ENCODE measurements around the gene IL1RAPL2. TPM values are rescaled to one million over a fixed set of nuclear protein-coding genes. Genes with fewer than 3 reads are reported as not detected.

The IL1RAPL2 gene
- total RNA-seq, 1 experiment from 2014 or later: not detected

GRCh38 chrX:104568304-104568915 lies 2.4 kb downstream of the IL1RAPL2 start:
- H3K36me3 ChIP-seq (ENCODE audit: control insufficient read depth, insufficient read depth, low read length): no peaks in the 10 kb centered on the region
- in situ Hi-C loops (cut with HindIII; ENCODE audit: low pct_unique_long_range_greater_than_20kb, low sequenced_read_pairs): no loop called here
- H3K27me3 ChIP-seq (ENCODE audit: control insufficient read depth, insufficient read depth, low read length): peaks cover 9% of the 10 kb centered on the region; the same call in 1 of the 2 replicates
- ChIA-PET CTCF (no interaction called here), POLR2A (no interaction called here)
- intact Hi-C loops (cut with micrococcal nuclease; ENCODE audit: unreplicated experiment): loop anchor here (5.0 to 10.0 kb wide), 2 partner anchors 354 to 626 kb away; no protein-coding TSS in a partner anchor
- DNase-seq (ENCODE audit: low read depth, low spot score) (no peak), ATAC-seq (no peak)
- H3K9me3 ChIP-seq (ENCODE audit: control insufficient read depth, insufficient read depth, low read depth, low read length): no peaks in the 10 kb centered on the region
- H3K4me1 ChIP-seq (ENCODE audit: control insufficient read depth, insufficient read depth, low read length): peaks cover 9% of the 10 kb centered on the region
- TF ChIP-seq POLR2AphosphoS5 (IDR thresholded peaks at IDR 0.05; ENCODE audit: low read depth, low read length) (no peak), TCF7L2 (IDR thresholded peaks at IDR 0.05; ENCODE audit: low read depth, low read length) (no peak), SIN3A (IDR thresholded peaks at IDR 0.05; ENCODE audit: borderline replicate concordance, insufficient read depth, low read depth, low read length) (no peak)
- TF ChIP-seq, protein P1, sequence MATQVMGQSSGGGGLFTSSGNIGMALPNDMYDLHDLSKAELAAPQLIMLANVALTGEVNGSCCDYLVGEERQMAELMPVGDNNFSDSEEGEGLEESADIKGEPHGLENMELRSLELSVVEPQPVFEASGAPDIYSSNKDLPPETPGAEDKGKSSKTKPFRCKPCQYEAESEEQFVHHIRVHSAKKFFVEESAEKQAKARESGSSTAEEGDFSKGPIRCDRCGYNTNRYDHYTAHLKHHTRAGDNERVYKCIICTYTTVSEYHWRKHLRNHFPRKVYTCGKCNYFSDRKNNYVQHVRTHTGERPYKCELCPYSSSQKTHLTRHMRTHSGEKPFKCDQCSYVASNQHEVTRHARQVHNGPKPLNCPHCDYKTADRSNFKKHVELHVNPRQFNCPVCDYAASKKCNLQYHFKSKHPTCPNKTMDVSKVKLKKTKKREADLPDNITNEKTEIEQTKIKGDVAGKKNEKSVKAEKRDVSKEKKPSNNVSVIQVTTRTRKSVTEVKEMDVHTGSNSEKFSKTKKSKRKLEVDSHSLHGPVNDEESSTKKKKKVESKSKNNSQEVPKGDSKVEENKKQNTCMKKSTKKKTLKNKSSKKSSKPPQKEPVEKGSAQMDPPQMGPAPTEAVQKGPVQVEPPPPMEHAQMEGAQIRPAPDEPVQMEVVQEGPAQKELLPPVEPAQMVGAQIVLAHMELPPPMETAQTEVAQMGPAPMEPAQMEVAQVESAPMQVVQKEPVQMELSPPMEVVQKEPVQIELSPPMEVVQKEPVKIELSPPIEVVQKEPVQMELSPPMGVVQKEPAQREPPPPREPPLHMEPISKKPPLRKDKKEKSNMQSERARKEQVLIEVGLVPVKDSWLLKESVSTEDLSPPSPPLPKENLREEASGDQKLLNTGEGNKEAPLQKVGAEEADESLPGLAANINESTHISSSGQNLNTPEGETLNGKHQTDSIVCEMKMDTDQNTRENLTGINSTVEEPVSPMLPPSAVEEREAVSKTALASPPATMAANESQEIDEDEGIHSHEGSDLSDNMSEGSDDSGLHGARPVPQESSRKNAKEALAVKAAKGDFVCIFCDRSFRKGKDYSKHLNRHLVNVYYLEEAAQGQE (IDR thresholded peaks at IDR 0.05; ENCODE audit: insufficient read depth in 1 of 2, low read depth in 2 of 2, low read length in 1 of 2): no peak
- TF ChIP-seq, protein P2, sequence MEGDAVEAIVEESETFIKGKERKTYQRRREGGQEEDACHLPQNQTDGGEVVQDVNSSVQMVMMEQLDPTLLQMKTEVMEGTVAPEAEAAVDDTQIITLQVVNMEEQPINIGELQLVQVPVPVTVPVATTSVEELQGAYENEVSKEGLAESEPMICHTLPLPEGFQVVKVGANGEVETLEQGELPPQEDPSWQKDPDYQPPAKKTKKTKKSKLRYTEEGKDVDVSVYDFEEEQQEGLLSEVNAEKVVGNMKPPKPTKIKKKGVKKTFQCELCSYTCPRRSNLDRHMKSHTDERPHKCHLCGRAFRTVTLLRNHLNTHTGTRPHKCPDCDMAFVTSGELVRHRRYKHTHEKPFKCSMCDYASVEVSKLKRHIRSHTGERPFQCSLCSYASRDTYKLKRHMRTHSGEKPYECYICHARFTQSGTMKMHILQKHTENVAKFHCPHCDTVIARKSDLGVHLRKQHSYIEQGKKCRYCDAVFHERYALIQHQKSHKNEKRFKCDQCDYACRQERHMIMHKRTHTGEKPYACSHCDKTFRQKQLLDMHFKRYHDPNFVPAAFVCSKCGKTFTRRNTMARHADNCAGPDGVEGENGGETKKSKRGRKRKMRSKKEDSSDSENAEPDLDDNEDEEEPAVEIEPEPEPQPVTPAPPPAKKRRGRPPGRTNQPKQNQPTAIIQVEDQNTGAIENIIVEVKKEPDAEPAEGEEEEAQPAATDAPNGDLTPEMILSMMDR (IDR thresholded peaks at IDR 0.05): no peak
- no peak overlapping the region for H3K27ac ChIP-seq (ENCODE audit: low read length)
- BruUV-seq (replicated peaks): no TSS peak
- no peak overlapping the region for H3K4me3 ChIP-seq (ENCODE audit: low read depth in 2 of 2, low read length in 2 of 2)

DNA sequence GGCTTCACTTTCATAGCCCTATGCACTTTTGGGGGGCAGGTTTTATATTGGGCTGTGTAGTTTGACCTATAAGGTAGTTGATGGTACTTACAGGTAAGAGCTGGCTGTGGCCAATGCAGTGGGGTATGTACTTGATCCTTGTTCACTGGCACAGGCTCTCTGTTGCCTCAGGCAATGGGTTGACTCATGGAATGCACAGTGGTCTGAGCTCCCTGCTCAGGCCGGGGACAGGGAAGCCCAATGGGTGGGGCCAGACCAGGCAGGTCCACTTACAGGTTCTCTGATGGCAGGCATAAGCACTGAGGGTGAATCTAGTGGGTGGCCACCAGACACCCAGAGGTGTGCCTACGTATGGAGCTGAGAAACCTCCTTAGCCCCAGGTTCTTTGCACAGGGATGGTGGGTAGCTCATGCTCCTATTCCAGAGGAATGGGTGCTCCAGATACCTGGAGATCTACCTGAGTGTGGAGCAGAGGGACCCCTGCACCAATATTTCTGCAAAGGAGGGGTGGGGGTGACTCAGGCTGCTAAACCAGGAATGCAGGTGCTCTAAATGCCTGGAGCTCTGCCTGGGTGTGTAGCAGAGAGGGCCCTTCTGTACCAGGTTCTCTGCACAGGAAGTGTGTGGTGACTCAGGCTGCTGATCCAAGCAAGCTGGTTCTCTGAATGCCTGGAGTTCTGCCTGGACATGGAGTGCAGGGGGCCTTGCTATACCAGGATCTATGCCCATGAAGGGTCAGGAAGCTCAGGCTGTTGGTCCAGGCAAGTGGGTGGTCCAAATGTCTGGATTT lies 52.3 kb downstream of the IL1RAPL2 start:
- intact Hi-C loops (cut with micrococcal nuclease; ENCODE audit: unreplicated experiment) (no loop called here), in situ Hi-C loops (cut with HindIII; ENCODE audit: low pct_unique_long_range_greater_than_20kb, low sequenced_read_pairs) (no loop called here)
- no peak for TF ChIP-seq SIN3A (IDR thresholded peaks at IDR 0.05; ENCODE audit: borderline replicate concordance, insufficient read depth, low read depth, low read length)
- TF ChIP-seq, protein P1 (IDR thresholded peaks at IDR 0.05; ENCODE audit: insufficient read depth in 1 of 2, low read depth in 2 of 2, low read length in 1 of 2): no peak
- no peak for TF ChIP-seq POLR2AphosphoS5 (IDR thresholded peaks at IDR 0.05; ENCODE audit: low read depth, low read length)
- no peak for TF ChIP-seq TCF7L2 (IDR thresholded peaks at IDR 0.05; ENCODE audit: low read depth, low read length)
- TF ChIP-seq, protein P2 (IDR thresholded peaks at IDR 0.05): no peak
- Histone ChIP-seq H3K9me3 (ENCODE audit: control insufficient read depth, insufficient read depth, low read depth, low read length) (no peaks in the 10 kb centered on the region), H3K27ac (ENCODE audit: low read length) (no peak overlapping the region), H3K4me1 (ENCODE audit: control insufficient read depth, insufficient read depth, low read length) (no peaks in the 10 kb centered on the region), H3K27me3 (ENCODE audit: control insufficient read depth, insufficient read depth, low read length) (no peaks in the 10 kb centered on the region), H3K4me3 (ENCODE audit: low read depth in 2 of 2, low read length in 2 of 2) (no peak overlapping the region), H3K36me3 (ENCODE audit: control insufficient read depth, insufficient read depth, low read length) (no peaks in the 10 kb centered on the region)
- no TSS peak for BruUV-seq (replicated peaks)
- DNase-seq (ENCODE audit: low read depth, low spot score) (no peak), ATAC-seq (no peak)
- ChIA-PET CTCF (no interaction called here), POLR2A (no interaction called here)
